ENCODE data around the gene VAMP3.
"Not testable (repeated sequence)": the region's sequence is repeated elsewhere in the genome, so short reads cannot be mapped to it uniquely, and the experiment has no call there.

VAMP3 gene

GRCh38 chr1:7768583-7768982, 2.5 kb upstream of the VAMP3 start:
- no peak for DNase-seq (ENCODE audit: low spot score)

- DNase-seq (ENCODE audit: low spot score): no peak
Measured at GRCh38 chr1:7769673-7770412, 1.3 kb upstream of the VAMP3 start.

GRCh38 chr1:7770669-7770996, 463 bp upstream of the VAMP3 start:
- no peak for DNase-seq (ENCODE audit: low spot score)

GRCh38 chr1:7771823-7772299, 765 bp downstream of the VAMP3 start:
- no peak for DNase-seq (ENCODE audit: low spot score)

- no peak for DNase-seq (ENCODE audit: low spot score)
Measured at GRCh38 chr1:7777591-7777990, 6.5 kb downstream of the VAMP3 start.

GRCh38 chr1:7778133-7778628, 7.1 kb downstream of the VAMP3 start:
- no peak for DNase-seq (ENCODE audit: low spot score)

GRCh38 chr1:7780976-7781375, 9.9 kb downstream of the VAMP3 start:
- DNase-seq (ENCODE audit: low spot score): no peak

GRCh38 chr1:7781501-7781900, 10.4 kb downstream of the VAMP3 start:
- DNase-seq (ENCODE audit: low spot score): no peak

- no peak for DNase-seq (ENCODE audit: low spot score)
Measured at GRCh38 chr1:7781923-7782495, 10.9 kb downstream of the VAMP3 start.

- DNase-seq (ENCODE audit: low spot score): peak; percentile 85
Measured at GRCh38 chr1:7783178-7783711, 12.1 kb downstream of the VAMP3 start.

GRCh38 chr1:7783826-7784491, 12.9 kb downstream of the VAMP3 start, which contains the start of gene PER3:
Gene PER3, plus strand, starts transcription at chr1:7784291. Its CDS starts 587 bp downstream, at chr1:7784878.
- peak; percentile 99 for DNase-seq (ENCODE audit: low spot score)

GRCh38 chr1:7784492-7785071, 13.5 kb downstream of the VAMP3 start:
- no peak for DNase-seq (ENCODE audit: low spot score)

GRCh38 chr1:7785108-7785507, 14.0 kb downstream of the VAMP3 start:
- DNase-seq (ENCODE audit: low spot score): no peak

GRCh38 chr1:7786795-7787194, 15.7 kb downstream of the VAMP3 start:
- DNase-seq (ENCODE audit: low spot score): no peak

GRCh38 chr1:7789828-7790227, 18.7 kb downstream of the VAMP3 start:
- DNase-seq (ENCODE audit: low spot score): no peak

- DNase-seq (ENCODE audit: low spot score): not testable (repeated sequence)
Measured at GRCh38 chr1:7791027-7791426, 19.9 kb downstream of the VAMP3 start.

GRCh38 chr1:7795406-7795805, 24.3 kb downstream of the VAMP3 start:
- DNase-seq (ENCODE audit: low spot score): no peak

GRCh38 chr1:7805460-7805859, 34.4 kb downstream of the VAMP3 start:
- DNase-seq (ENCODE audit: low spot score): no peak

- no peak for DNase-seq (ENCODE audit: low spot score)
Measured at GRCh38 chr1:7808253-7808844, 37.3 kb downstream of the VAMP3 start.

- no peak for DNase-seq (ENCODE audit: low spot score)
Measured at GRCh38 chr1:7809742-7810141, 38.6 kb downstream of the VAMP3 start.

GRCh38 chr1:7810395-7810794, 39.3 kb downstream of the VAMP3 start:
- DNase-seq (ENCODE audit: low spot score): peak; percentile 83

- no peak for DNase-seq (ENCODE audit: low spot score)
Measured at GRCh38 chr1:7811476-7811875, 40.4 kb downstream of the VAMP3 start.

Data from AG20443 (cell line).